Osteoblast (primary cell): Measurements from ENCODE around the gene NUDT8. TPM values are rescaled to one million over a fixed set of nuclear protein-coding genes. Genes with fewer than 3 reads are reported as not detected.
A peak's percentile ranks its signal among the peaks of the same experiment; 100 is the strongest.

Experiments used
- DNase-seq: peaks from one replicate; pipeline ENCODE4 v3.0.0; 2011; ENCODE audit warnings: low spot score, mixed read lengths; ENCODE audit not compliant: insufficient read length; ENCODE audit errors: missing footprints
- H2AFZ ChIP-seq: 2 replicates; pipeline ENCODE4 v1.6.0; 2011; ENCODE audit warnings: mild to moderate bottlenecking, low read length
- H3K27ac ChIP-seq: 2 replicates; pipeline ENCODE4 v1.5.1; 2011; ENCODE audit warnings: mild to moderate bottlenecking, low read depth, low read length, moderate library complexity
- H3K27me3 ChIP-seq: 2 replicates; pipeline ENCODE4 v1.6.0; 2012; ENCODE audit warnings: mild to moderate bottlenecking, control low read depth, inconsistent platforms, low read length, moderate library complexity; ENCODE audit not compliant: insufficient read depth
- H3K36me3 ChIP-seq: 2 replicates; pipeline ENCODE4 v1.5.1; 2011; ENCODE audit warnings: mild to moderate bottlenecking, low read length, control low read depth, moderate library complexity; ENCODE audit not compliant: insufficient read depth
- H3K4me1 ChIP-seq: 2 replicates; pipeline ENCODE4 v1.5.1; 2011; ENCODE audit warnings: mild to moderate bottlenecking, low read length, control low read depth, moderate library complexity; ENCODE audit not compliant: insufficient read depth
- H3K4me2 ChIP-seq: 2 replicates; pipeline ENCODE4 v1.6.0; 2011; ENCODE audit warnings: mild to moderate bottlenecking, low read length; ENCODE audit not compliant: insufficient read depth
- H3K4me3 ChIP-seq: fragments of 200-600 bp; sonication (generic); 3 replicates; pipeline ENCODE4 v1.5.1; 2012; ENCODE audit warnings: mild to moderate bottlenecking, low read length, inconsistent platforms; ENCODE audit not compliant: insufficient read depth
- H3K79me2 ChIP-seq: 2 replicates; pipeline ENCODE4 v1.6.0; 2012; ENCODE audit warnings: mild to moderate bottlenecking, low read length, control low read depth, inconsistent platforms; ENCODE audit not compliant: insufficient read depth
- H3K9me3 ChIP-seq: 2 replicates; pipeline ENCODE4 v1.5.1; 2011; ENCODE audit warnings: low read depth, low read length, control low read depth
- H4K20me1 ChIP-seq: 2 replicates; pipeline ENCODE4 v1.6.0; 2012; ENCODE audit warnings: mild to moderate bottlenecking, low read length, control low read depth; ENCODE audit not compliant: insufficient read depth
- CTCF ChIP-seq: IDR thresholded peaks from 2 replicates; pipeline ENCODE4 v1.5.1; 2011; ENCODE audit warnings: mild to moderate bottlenecking, low read depth, low read length, moderate library complexity; ENCODE audit errors: extremely low read depth
- total RNA-seq: library from RNA; depleted of rRNA; stranded (reverse); fragments of >200 nt; gene quantifications from 2 replicates; pipeline ENCODE4 v1.2.3, GENCODE V29; 2012

Gene NUDT8
- total RNA-seq, 1 donor = 4.7 TPM

GRCh38 chr11:67673902-67674301, 44.2 kb upstream of the NUDT8 start:
- TF ChIP-seq CTCF = no peak
- Histone ChIP-seq H3K36me3 (no peaks in the 10 kb centered on the region), H3K4me2 (no peak overlapping the region), H4K20me1 (no peaks in the 10 kb centered on the region), H3K27ac (no peak overlapping the region), H3K79me2 (no peaks in the 10 kb centered on the region), H3K27me3 (peaks cover 3% of the 10 kb centered on the region), H3K4me1 (no peaks in the 10 kb centered on the region), H2AFZ (no peak overlapping the region), H3K4me3 (no peak overlapping the region), H3K9me3 (no peaks in the 10 kb centered on the region)
- no peak for DNase-seq

GRCh38 chr11:67673358-67673757, 43.6 kb upstream of the NUDT8 start:
- DNase-seq = peak; percentile 29
- H4K20me1 ChIP-seq = no peaks in the 10 kb centered on the region
- no peak overlapping the region for H2AFZ ChIP-seq
- H3K27me3 ChIP-seq = peaks cover 3% of the 10 kb centered on the region
- H3K9me3 ChIP-seq = no peaks in the 10 kb centered on the region
- no peaks in the 10 kb centered on the region for H3K79me2 ChIP-seq
- no peak overlapping the region for H3K4me2 ChIP-seq
- H3K4me1 ChIP-seq = no peaks in the 10 kb centered on the region
- no peak overlapping the region for H3K27ac ChIP-seq
- no peak overlapping the region for H3K4me3 ChIP-seq
- no peaks in the 10 kb centered on the region for H3K36me3 ChIP-seq
- TF ChIP-seq CTCF = no peak

- Histone ChIP-seq H3K27ac (no peak overlapping the region), H3K4me3 (no peak overlapping the region), H2AFZ (no peak overlapping the region), H3K4me2 (no peak overlapping the region), H4K20me1 (no peaks in the 10 kb centered on the region), H3K9me3 (no peaks in the 10 kb centered on the region), H3K27me3 (peaks cover 3% of the 10 kb centered on the region), H3K79me2 (no peaks in the 10 kb centered on the region), H3K36me3 (no peaks in the 10 kb centered on the region), H3K4me1 (no peaks in the 10 kb centered on the region)
- DNase-seq = peak; percentile 46
- no peak for TF ChIP-seq CTCF
These were observed 41.4 kb upstream of the NUDT8 start for GRCh38 chr11:67671211-67671520.

- H3K4me2 ChIP-seq = no peak overlapping the region
- TF ChIP-seq CTCF = no peak
- peak; percentile 39 for DNase-seq
These were observed 40.8 kb upstream of the NUDT8 start for GRCh38 chr11:67670316-67671210.

More at GRCh38 chr11:67670316-67671210, 40.8 kb upstream of the NUDT8 start:
- H3K36me3 ChIP-seq = no peaks in the 10 kb centered on the region
- peaks cover 3% of the 10 kb centered on the region for H3K27me3 ChIP-seq
- H3K79me2 ChIP-seq = no peaks in the 10 kb centered on the region
- no peak overlapping the region for H3K4me3 ChIP-seq
- no peak overlapping the region for H3K27ac ChIP-seq
- H2AFZ ChIP-seq = no peak overlapping the region
- no peaks in the 10 kb centered on the region for H3K4me1 ChIP-seq
- H3K9me3 ChIP-seq = no peaks in the 10 kb centered on the region
- no peaks in the 10 kb centered on the region for H4K20me1 ChIP-seq
